H9 (cell line): Measurements from ENCODE around the gene LGALS9. TPM values are rescaled to one million over a fixed set of nuclear protein-coding genes. Genes with fewer than 3 reads are reported as not detected.

Experiments used
- DNase-seq: peaks from one replicate; pipeline ENCODE4 v3.0.0-alpha.2; 2017
- H2AFZ ChIP-seq: one replicate; pipeline ENCODE4 v1.6.1; 2013; ENCODE audit warnings: mild to moderate bottlenecking, low read length, control low read depth, moderate library complexity
- H2AK5ac ChIP-seq: 2 replicates; pipeline ENCODE4 v1.6.1; 2013; ENCODE audit warnings: low read length, control low read depth, mixed read lengths; ENCODE audit not compliant: insufficient read length
- H2BK120ac ChIP-seq: one replicate; pipeline ENCODE4 v1.6.1; 2013; ENCODE audit warnings: low read depth, mild to moderate bottlenecking, low read length, control low read depth, inconsistent platforms; ENCODE audit not compliant: poor library complexity, severe bottlenecking
- H2BK12ac ChIP-seq: 2 replicates; pipeline ENCODE4 v1.6.1; 2013; ENCODE audit warnings: low read length, control low read depth, mixed read lengths, low read depth; ENCODE audit not compliant: insufficient read length
- H2BK15ac ChIP-seq: 2 replicates; pipeline ENCODE4 v1.6.1; 2013; ENCODE audit warnings: low read depth, low read length, control low read depth
- H2BK20ac ChIP-seq: one replicate; pipeline ENCODE4 v1.6.1; 2013; ENCODE audit warnings: low read depth, mild to moderate bottlenecking, low read length, control low read depth, inconsistent platforms; ENCODE audit not compliant: poor library complexity, severe bottlenecking
- H2BK5ac ChIP-seq: 2 replicates; pipeline ENCODE4 v1.6.1; 2013; ENCODE audit warnings: low read length, control low read depth, mixed read lengths; ENCODE audit not compliant: insufficient read length
- H3K14ac ChIP-seq: 2 replicates; pipeline ENCODE4 v1.6.1; 2013; ENCODE audit warnings: low read length, control low read depth; ENCODE audit not compliant: insufficient read depth
- H3K18ac ChIP-seq: 2 replicates; pipeline ENCODE4 v1.6.1; 2013; ENCODE audit warnings: low read depth, mild to moderate bottlenecking, mixed read lengths, low read length, control low read depth; ENCODE audit not compliant: insufficient read length
- H3K23ac ChIP-seq: 2 replicates; pipeline ENCODE4 v1.6.1; 2013; ENCODE audit warnings: low read length, control low read depth, mixed read lengths, low read depth; ENCODE audit not compliant: insufficient read length
- H3K23me2 ChIP-seq: 2 replicates; pipeline ENCODE4 v1.6.1; 2013; ENCODE audit warnings: low read depth, mild to moderate bottlenecking, mixed read lengths, low read length, control low read depth; ENCODE audit not compliant: insufficient read length, poor library complexity, severe bottlenecking
- H3K27ac ChIP-seq: 2 replicates; pipeline ENCODE4 v1.5.1; 2013; ENCODE audit warnings: low read length, control low read depth, mixed read lengths, low read depth; ENCODE audit not compliant: insufficient read length
- H3K27me3 ChIP-seq: 2 replicates; pipeline ENCODE4 v1.6.1; 2013; ENCODE audit warnings: low read length, control low read depth, inconsistent platforms; ENCODE audit not compliant: insufficient read depth
- H3K4ac ChIP-seq: 2 replicates; pipeline ENCODE4 v1.6.1; 2013; ENCODE audit warnings: low read depth, mild to moderate bottlenecking, control low read depth, inconsistent platforms, low read length, moderate library complexity
- H3K4me1 ChIP-seq: 2 replicates; pipeline ENCODE4 v1.6.1; 2013; ENCODE audit warnings: low read length, control low read depth, inconsistent platforms; ENCODE audit not compliant: insufficient read depth
- H3K4me2 ChIP-seq: 2 replicates; pipeline ENCODE4 v1.6.1; 2013; ENCODE audit warnings: low read length, control low read depth, mixed read lengths; ENCODE audit not compliant: insufficient read length, insufficient read depth
- H3K56ac ChIP-seq: 2 replicates; pipeline ENCODE4 v1.6.1; 2013; ENCODE audit warnings: low read depth, mild to moderate bottlenecking, mixed read lengths, low read length, control low read depth; ENCODE audit not compliant: insufficient read length
- H3K79me1 ChIP-seq: 2 replicates; pipeline ENCODE4 v1.6.1; 2013; ENCODE audit warnings: low read depth, mild to moderate bottlenecking, moderate library complexity, low read length, control low read depth, inconsistent platforms; ENCODE audit not compliant: insufficient read depth, poor library complexity, severe bottlenecking
- H3K79me2 ChIP-seq: 2 replicates; pipeline ENCODE4 v1.6.1; 2013; ENCODE audit warnings: low read length, control low read depth, inconsistent platforms; ENCODE audit not compliant: insufficient read depth
- H3K9ac ChIP-seq: 2 replicates; pipeline ENCODE4 v1.6.1; 2013; ENCODE audit warnings: low read length, control low read depth, mixed read lengths; ENCODE audit not compliant: insufficient read length; ENCODE audit errors: extremely low read depth
- H3K9me3 ChIP-seq: one replicate; pipeline ENCODE4 v1.6.1; 2013; ENCODE audit warnings: low read depth, low read length, inconsistent platforms; ENCODE audit not compliant: control insufficient read depth
- H3T11ph ChIP-seq: one replicate; pipeline ENCODE4 v1.6.1; 2013; ENCODE audit warnings: mild to moderate bottlenecking, low read length, control low read depth, inconsistent platforms
- H4K20me1 ChIP-seq: one replicate; pipeline ENCODE4 v1.6.1; 2013; ENCODE audit not compliant: control insufficient read depth, insufficient read length, insufficient read depth
- H4K5ac ChIP-seq: 2 replicates; pipeline ENCODE4 v1.6.1; 2013; ENCODE audit warnings: low read depth, mild to moderate bottlenecking, mixed read lengths, low read length, control low read depth; ENCODE audit not compliant: insufficient read length
- H4K8ac ChIP-seq: replicated peaks from 2 replicates; pipeline ENCODE4 v1.6.1; 2013; ENCODE audit warnings: low read length, control low read depth, mixed read lengths, low read depth; ENCODE audit not compliant: insufficient read length
- H4K91ac ChIP-seq: 2 replicates; pipeline ENCODE4 v1.6.1; 2013; ENCODE audit warnings: low read depth, mild to moderate bottlenecking, moderate library complexity, mixed read lengths, low read length, control low read depth; ENCODE audit not compliant: insufficient read length
- H3K27ac Mint-ChIP-seq, 3 experiments: 2 replicates in 2 of 3; 3 replicates in 1 of 3; pipeline ENCODE4 v1.8.0; 2020 to 2021; ENCODE audit warnings: mixed read lengths in 3 of 3, mild to moderate bottlenecking in 1 of 3, moderate library complexity in 1 of 3
- H3K27me3 Mint-ChIP-seq: 2 replicates; pipeline ENCODE4 v1.8.0; 2021; ENCODE audit warnings: low read depth, mild to moderate bottlenecking, moderate library complexity, mixed read lengths
- H3K36me3 Mint-ChIP-seq, 3 experiments: 2 replicates in 2 of 3; 3 replicates in 1 of 3; pipeline ENCODE4 v1.8.0; 2020 to 2021; ENCODE audit warnings: low read depth in 3 of 3, mixed read lengths in 3 of 3; ENCODE audit not compliant: insufficient read depth in 1 of 3
- H3K4me1 Mint-ChIP-seq, 2 experiments: 2 replicates each; pipeline ENCODE4 v1.8.0; 2020; ENCODE audit warnings: mixed read lengths in 2 of 2
- H3K4me3 Mint-ChIP-seq, 2 experiments: 2 replicates in 1 of 2; 3 replicates in 1 of 2; pipeline ENCODE4 v1.8.0; 2020 to 2021; ENCODE audit warnings: mild to moderate bottlenecking in 2 of 2, mixed read lengths in 2 of 2, moderate library complexity in 1 of 2
- H3K9me3 Mint-ChIP-seq, 2 experiments: 2 replicates in 1 of 2; 3 replicates in 1 of 2; pipeline ENCODE4 v1.8.0; 2020; ENCODE audit warnings: mild to moderate bottlenecking in 2 of 2, mixed read lengths in 2 of 2, moderate library complexity in 1 of 2
- WGBS: extraction: QIAGEN DNeasy Blood & Tissue Kit; methylation state at CpG from one replicate; pipeline ENCODE4 v1.1.7; 2013; ENCODE audit warnings: missing lambda C conversion rate, low lambda C conversion rate, mixed read lengths; ENCODE audit not compliant: insufficient read length; ENCODE audit errors: extremely low coverage; 5-methylcytosine and 5-hydroxymethylcytosine counted together
- total RNA-seq: library from RNA; stranded (reverse); gene quantifications from 2 replicates; pipeline ENCODE4 v1.2.1, GENCODE V29; 2021
- TF ChIP-seq, protein P1 (sequence below): fragments of 200-600 bp; sonication (generic); conservative IDR thresholded peaks from 3 replicates; pipeline ENCODE4 v1.8.0; 2021; ENCODE audit warnings: antibody characterized with exemption, mild to moderate bottlenecking

The LGALS9 gene
- total RNA-seq, 1 experiment from 2014 or later, result 2.5 TPM

- Mint-ChIP-seq H3K4me3 (no peak overlapping the region), H3K9me3 (no peaks in the 10 kb centered on the region), H3K27ac (peak overlapping the region in 1 of 3 experiments; percentile 74; a peak in 1 of 7 replicates), H3K4me1 (no peaks in the 10 kb centered on the region), H3K27me3 (no peaks in the 10 kb centered on the region), H3K36me3 (peaks cover 5 to 42% (median 26%) of the 10 kb centered on the region in 3 experiments; a peak in 6 of 7 replicates)
- H2AK5ac ChIP-seq, result no peak overlapping the region
- no peak overlapping the region for H2BK5ac ChIP-seq
- DNase-seq, result no peak
- H4K91ac ChIP-seq, result no peak overlapping the region
- no peaks in the 10 kb centered on the region for H3K23me2 ChIP-seq
- H3T11ph ChIP-seq, result no peak overlapping the region
- no peak overlapping the region for H3K14ac ChIP-seq
- H3K79me1 ChIP-seq, result no peaks in the 10 kb centered on the region
- no peaks in the 10 kb centered on the region for H3K79me2 ChIP-seq
- H3K23ac ChIP-seq, result no peak overlapping the region
- no peak overlapping the region for H2AFZ ChIP-seq
- H3K4me1 ChIP-seq, result no peaks in the 10 kb centered on the region
- no peak overlapping the region for H3K56ac ChIP-seq
- no peak overlapping the region for H3K4me2 ChIP-seq
- H2BK120ac ChIP-seq, result no peak overlapping the region
- H2BK20ac ChIP-seq, result no peak overlapping the region
- H4K5ac ChIP-seq, result no peak overlapping the region
- H3K9ac ChIP-seq, result no peak overlapping the region
- H3K27ac ChIP-seq, result no peak overlapping the region
- no peaks in the 10 kb centered on the region for H4K20me1 ChIP-seq
- no CpG with 5 or more reads among the region's 3 CpGs for WGBS
- H3K18ac ChIP-seq, result no peak overlapping the region
- no peak overlapping the region for H2BK12ac ChIP-seq
- H3K9me3 ChIP-seq, result no peaks in the 10 kb centered on the region
- no peak overlapping the region for H4K8ac ChIP-seq
- H3K27me3 ChIP-seq, result no peaks in the 10 kb centered on the region
- no peak overlapping the region for H2BK15ac ChIP-seq
- H3K4ac ChIP-seq, result no peak overlapping the region
- TF ChIP-seq, protein P1, sequence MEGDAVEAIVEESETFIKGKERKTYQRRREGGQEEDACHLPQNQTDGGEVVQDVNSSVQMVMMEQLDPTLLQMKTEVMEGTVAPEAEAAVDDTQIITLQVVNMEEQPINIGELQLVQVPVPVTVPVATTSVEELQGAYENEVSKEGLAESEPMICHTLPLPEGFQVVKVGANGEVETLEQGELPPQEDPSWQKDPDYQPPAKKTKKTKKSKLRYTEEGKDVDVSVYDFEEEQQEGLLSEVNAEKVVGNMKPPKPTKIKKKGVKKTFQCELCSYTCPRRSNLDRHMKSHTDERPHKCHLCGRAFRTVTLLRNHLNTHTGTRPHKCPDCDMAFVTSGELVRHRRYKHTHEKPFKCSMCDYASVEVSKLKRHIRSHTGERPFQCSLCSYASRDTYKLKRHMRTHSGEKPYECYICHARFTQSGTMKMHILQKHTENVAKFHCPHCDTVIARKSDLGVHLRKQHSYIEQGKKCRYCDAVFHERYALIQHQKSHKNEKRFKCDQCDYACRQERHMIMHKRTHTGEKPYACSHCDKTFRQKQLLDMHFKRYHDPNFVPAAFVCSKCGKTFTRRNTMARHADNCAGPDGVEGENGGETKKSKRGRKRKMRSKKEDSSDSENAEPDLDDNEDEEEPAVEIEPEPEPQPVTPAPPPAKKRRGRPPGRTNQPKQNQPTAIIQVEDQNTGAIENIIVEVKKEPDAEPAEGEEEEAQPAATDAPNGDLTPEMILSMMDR, result no peak
These were observed 6.4 kb upstream of the LGALS9 start for GRCh38 chr17:27624539-27624938.
